HepG2 (cell line): Measurements from ENCODE around the gene CHAF1A. TPM values are rescaled to one million over a fixed set of nuclear protein-coding genes. Genes with fewer than 3 reads are reported as not detected.

ENCODE experiments used
- ATAC-seq: fragments of 200-7000 bp; cut with Tn5 transposase; 3 replicates; pipeline ENCODE4 v1.9.1; 2020; ENCODE audit warnings: mild to moderate bottlenecking, moderate library complexity
- BruUV-seq: library from RNA; stranded (reverse); fragments of 400-500 nt; replicated peaks from 2 replicates; lab custom pipeline; 2021; lab: Mats Ljungman, UMichigan
- CTCF ChIA-PET: fragments of 300-600 bp; formaldehyde crosslinking; extraction: SDS; loops from one replicate; lab custom pipeline; 2021; ENCODE audit warnings: low total read pairs, inconsistent platforms, low intra/inter-chr PET ratio; lab: Yijun Ruan, JAX
- POLR2A ChIA-PET: fragments of 350-600 bp; sonication (Branson Sonifier 250); formaldehyde crosslinking; loops from one replicate; lab custom pipeline; 2020; ENCODE audit warnings: antibody characterized with exemption, inconsistent platforms; lab: Yijun Ruan, JAX
- DNase-seq: peaks from one replicate; pipeline ENCODE4 v3.0.0-alpha.2; 2015; ENCODE audit warnings: low spot score
- FAIRE-seq: peaks from 3 replicates; lab custom pipeline; 2011; peaks lifted over from hg19 to GRCh38; lab: Jason Lieb, UNC
- H2AFZ ChIP-seq: one replicate; pipeline ENCODE4 v1.6.1; 2011; ENCODE audit warnings: low read length, inconsistent platforms
- H3K27ac ChIP-seq: fragments of 300-600 bp; 3 replicates; pipeline ENCODE4 v1.8.0; 2011; ENCODE audit warnings: mixed run types, mild to moderate bottlenecking, mixed read lengths, low read length, inconsistent platforms; ENCODE audit not compliant: insufficient read depth; ENCODE audit errors: extremely low read length
- H3K27me3 ChIP-seq, 2 experiments: fragments of 200-600 bp in 1 of 2; 2 replicates in 1 of 2; 3 replicates in 1 of 2; pipeline versions ENCODE4 v1.6.0 to v1.8.0; 2011; ENCODE audit warnings: low read length in 2 of 2, mild to moderate bottlenecking in 2 of 2, moderate library complexity in 2 of 2, inconsistent platforms in 1 of 2; ENCODE audit not compliant: insufficient read depth in 2 of 2, control insufficient read depth in 1 of 2
- H3K36me3 ChIP-seq, 2 experiments: fragments of 200-600 bp in 1 of 2; replicated peaks in 1 of 2; 2 replicates in 1 of 2; 3 replicates in 1 of 2; pipeline versions ENCODE4 v1.5.1 to v1.8.0; 2011; ENCODE audit warnings: low read length in 2 of 2, inconsistent platforms in 1 of 2; ENCODE audit not compliant: insufficient read depth in 2 of 2, control insufficient read depth in 1 of 2
- H3K4me1 ChIP-seq: 2 replicates; pipeline ENCODE4 v1.5.1; 2012; ENCODE audit warnings: low read length, inconsistent platforms; ENCODE audit not compliant: insufficient read depth
- H3K4me2 ChIP-seq: 2 replicates; pipeline ENCODE4 v1.6.0; 2011; ENCODE audit warnings: low read depth, low read length, inconsistent platforms
- H3K4me3 ChIP-seq, 3 experiments: fragments of 200-600 bp in 1 of 3; sonication (generic), shearing (Covaris generic) in 1 of 3; replicated peaks in 1 of 3; 2 replicates each; pipeline ENCODE4 v1.5.1; 2011 to 2016; ENCODE audit warnings: low read length in 3 of 3, inconsistent platforms in 2 of 3, low read depth in 2 of 3, mild to moderate bottlenecking in 2 of 3, control low read depth in 1 of 3, mixed read lengths in 1 of 3; ENCODE audit not compliant: insufficient read depth in 1 of 3
- H3K79me2 ChIP-seq: one replicate; pipeline ENCODE4 v1.6.1; 2011; ENCODE audit warnings: low read length, inconsistent platforms; ENCODE audit not compliant: insufficient read depth
- H3K9ac ChIP-seq: 2 replicates; pipeline ENCODE4 v1.6.0; 2011; ENCODE audit warnings: mild to moderate bottlenecking, low read depth, low read length, inconsistent platforms; ENCODE audit not compliant: insufficient read depth
- H3K9me3 ChIP-seq: 2 replicates; pipeline ENCODE4 v1.5.1; 2012; ENCODE audit warnings: mild to moderate bottlenecking, low read length
- H4K20me1 ChIP-seq: 2 replicates; pipeline ENCODE4 v1.6.0; 2011; ENCODE audit warnings: inconsistent platforms, mild to moderate bottlenecking, low read length, moderate library complexity; ENCODE audit not compliant: insufficient read depth
- AGO2 ChIP-seq: fragments of 200-400 bp; formaldehyde crosslinking; optimal IDR thresholded peaks from 2 replicates; pipeline ENCODE3; 2017; ENCODE audit warnings: mild to moderate bottlenecking, low read depth, low read length, moderate library complexity
- HIC2 ChIP-seq: sonication (generic); formaldehyde crosslinking; IDR thresholded peaks from 2 replicates; pipeline ENCODE4 v1.9.0; 2022; ENCODE audit warnings: low read depth, missing genetic modification reagents
- KDM5A ChIP-seq: fragments of 200-600 bp; sonication (generic); IDR thresholded peaks from 2 replicates; pipeline ENCODE4 v1.7.0; 2018; ENCODE audit warnings: antibody characterized with exemption, mild to moderate bottlenecking, low read length, borderline replicate concordance
- NRL ChIP-seq: sonication (generic); formaldehyde crosslinking; IDR thresholded peaks from 2 replicates; pipeline ENCODE4 v1.5.0; 2020; ENCODE audit warnings: missing genetic modification reagents, mild to moderate bottlenecking, moderate library complexity, borderline replicate concordance
- U2AF1 ChIP-seq: fragments of 200-400 bp; formaldehyde crosslinking; optimal IDR thresholded peaks from 2 replicates; pipeline ENCODE3; 2017; ENCODE audit warnings: mild to moderate bottlenecking, low read depth, low read length
- ZC3H13 ChIP-seq: sonication (generic); formaldehyde crosslinking; IDR thresholded peaks from 2 replicates; pipeline ENCODE4 v1.8.1; 2023; ENCODE audit warnings: mild to moderate bottlenecking, missing genetic modification reagents, moderate library complexity
- ZNF12 ChIP-seq: sonication (generic); formaldehyde crosslinking; IDR thresholded peaks from 2 replicates; pipeline ENCODE4 v1.5.0; 2020; ENCODE audit warnings: missing genetic modification reagents
- WGBS: methylation state at CpG from one replicate; pipeline ENCODE4 v1.1.6; 2017; ENCODE audit warnings: low lambda C conversion rate; 5-methylcytosine and 5-hydroxymethylcytosine counted together
- in situ Hi-C: cut with HindIII; loops from 2 replicates; pipeline ENCODE4 v1.10.0; 2017; ENCODE audit warnings: low pct_unique_long_range_greater_than_20kb; ENCODE audit not compliant: extremely low pct_ligation_motif_present
- intact Hi-C: fragments of 100-400 bp; cut with micrococcal nuclease; formaldehyde crosslinking; loops from one replicate; pipeline ENCODE4 v1.10.0; 2022; ENCODE audit not compliant: unreplicated experiment
- polyA plus RNA-seq, 8 experiments: library from polyadenylated mRNA; depleted of rRNA in 3 of 8; stranded (reverse) in 7 of 8; unstranded in 1 of 8; fragments of >200 nt; fragmentation: Illumina TruSeq in 4 of 8; extraction: Trizol in 4 of 8; gene quantifications; 2 replicates each; pipeline versions ENCODE4 v1.2.1 to v1.2.3, GENCODE V29; 2011 to 2016; ENCODE audit warnings: low read depth in 4 of 8, missing spikeins in 1 of 8, mixed read lengths in 1 of 8; ENCODE audit not compliant: insufficient read depth in 1 of 8
- total RNA-seq, 5 experiments: library from RNA; depleted of rRNA; stranded (reverse); fragments of >200 nt; fragmentation: Illumina TruSeq; extraction: Trizol; gene quantifications; 2 replicates each; pipeline ENCODE4 v1.2.3, GENCODE V29; 2016; ENCODE audit warnings: low read depth in 1 of 5

The CHAF1A gene
- total and polyA plus RNA-seq, 2 of the 13 experiments (the other 11 are each of a cell fraction or from before 2014, with no cell fraction given) = 11.0 to 34.8 TPM

- in situ Hi-C loops (no loop called here), intact Hi-C loops (no loop called here)
- H3K9me3 ChIP-seq = no peaks in the 10 kb centered on the region
- WGBS = no CpG with 5 or more reads among the region's 17 CpGs
- no TSS peak for BruUV-seq
- DNase-seq (no peak), FAIRE-seq (no peak), ATAC-seq (no peak)
- peak overlapping the region in 1 of 3 experiments; percentile 60; a peak in 1 of 6 replicates for H3K4me3 ChIP-seq
- H4K20me1 ChIP-seq = peaks cover 21% of the 10 kb centered on the region; the same call in 1 of the 2 replicates
- H3K9ac ChIP-seq = peak overlapping the region; percentile 76; the same call in 1 of the 2 replicates
- H3K79me2 ChIP-seq = peaks cover 89% of the 10 kb centered on the region
- ChIA-PET POLR2A (interaction anchor here (1.9 kb wide), 1 partner anchor 14 kb away, joined by 6 read pairs; no protein-coding TSS in a partner anchor), CTCF (no interaction called here)
- H3K4me1 ChIP-seq = peaks cover 86% of the 10 kb centered on the region
- no peaks in the 10 kb centered on the region for H3K27me3 ChIP-seq
- TF ChIP-seq U2AF1 = no peak
- TF ChIP-seq ZNF12 (CRISPR knock-in tag) = no peak
- 0 out of 2 replicates have a peak, but pooled peaks have one; percentile 43 for TF ChIP-seq NRL (CRISPR knock-in tag)
- TF ChIP-seq ZC3H13 = 0 out of 2 replicates have a peak, but pooled peaks have one; percentile 5
- no peak for TF ChIP-seq KDM5A
- no peak for TF ChIP-seq HIC2 (CRISPR knock-in tag)
- TF ChIP-seq AGO2 = peak; percentile 35
- H3K27ac ChIP-seq = peak overlapping the region; percentile 95
- no peak overlapping the region for H2AFZ ChIP-seq
- H3K36me3 ChIP-seq = peaks cover 7 to 15% of the 10 kb centered on the region in 2 experiments
- peak overlapping the region; percentile 87 for H3K4me2 ChIP-seq
These were observed 12.9 kb upstream of the CHAF1A start for GRCh38 chr19:4389511-4390016.
